IPS-18c (cell line): Measurements from ENCODE around the gene EXOC6.

Experiments
- H3K4me3 ChIP-seq: 2 replicates; pipeline ENCODE4 v1.7.0; 2013; ENCODE audit warnings: low read depth, mild to moderate bottlenecking, low read length, moderate library complexity; ENCODE audit not compliant: insufficient read depth
- H3K9me3 ChIP-seq: one replicate; pipeline ENCODE4 v1.6.1; 2013; ENCODE audit warnings: mild to moderate bottlenecking, low read length, moderate library complexity; ENCODE audit not compliant: control insufficient read depth, insufficient read depth

The EXOC6 gene

GRCh38 chr10:93074597-93075368, 226.5 kb downstream of the EXOC6 start:
- Histone ChIP-seq H3K4me3 (peak overlapping the region; percentile 80), H3K9me3 (peaks cover 3% of the 10 kb centered on the region)

GRCh38 chr10:93075369-93076221, 227.3 kb downstream of the EXOC6 start:
- H3K4me3 ChIP-seq = peak overlapping the region; percentile 80

GRCh38 chr10:93076871-93077270, 228.6 kb downstream of the EXOC6 start:
- Histone ChIP-seq H3K9me3 (peaks cover 3% of the 10 kb centered on the region), H3K4me3 (peak overlapping the region; percentile 80; the same call in 1 of the 2 replicates)

More at GRCh38 chr10:93075369-93076221, 227.3 kb downstream of the EXOC6 start:
- H3K9me3 ChIP-seq = peaks cover 3% of the 10 kb centered on the region

- H3K4me3 ChIP-seq = no peak overlapping the region
- peaks cover 3% of the 10 kb centered on the region for H3K9me3 ChIP-seq
Observed at GRCh38 chr10:93077860-93078337, 229.6 kb downstream of the EXOC6 start.

- no peak overlapping the region for H3K4me3 ChIP-seq
- H3K9me3 ChIP-seq = peaks cover 3% of the 10 kb centered on the region
Observed at GRCh38 chr10:93079663-93080349, 231.5 kb downstream of the EXOC6 start.

- Histone ChIP-seq H3K4me3 (no peak overlapping the region), H3K9me3 (no peaks in the 10 kb centered on the region)
Observed at GRCh38 chr10:93080350-93081046, 232.2 kb downstream of the EXOC6 start.

GRCh38 chr10:93081318-93081717, 233.0 kb downstream of the EXOC6 start:
- no peaks in the 10 kb centered on the region for H3K9me3 ChIP-seq

GRCh38 chr10:93081834-93082233, 233.5 kb downstream of the EXOC6 start:
- H3K9me3 ChIP-seq = no peaks in the 10 kb centered on the region
- H3K4me3 ChIP-seq = no peak overlapping the region

More at GRCh38 chr10:93081318-93081717, 233.0 kb downstream of the EXOC6 start:
- no peak overlapping the region for H3K4me3 ChIP-seq

- Histone ChIP-seq H3K4me3 (no peak overlapping the region), H3K9me3 (no peaks in the 10 kb centered on the region)
Observed at GRCh38 chr10:93083743-93084539, 235.6 kb downstream of the EXOC6 start.

- Histone ChIP-seq H3K4me3 (no peak overlapping the region), H3K9me3 (no peaks in the 10 kb centered on the region)
Observed at GRCh38 chr10:93085272-93085859, 237.0 kb downstream of the EXOC6 start.

GRCh38 chr10:93086289-93086688, 238.0 kb downstream of the EXOC6 start:
- H3K4me3 ChIP-seq = no peak overlapping the region
- H3K9me3 ChIP-seq = no peaks in the 10 kb centered on the region

- no peak overlapping the region for H3K4me3 ChIP-seq
- H3K9me3 ChIP-seq = no peaks in the 10 kb centered on the region
Observed at GRCh38 chr10:93087846-93088245, 239.5 kb downstream of the EXOC6 start.

GRCh38 chr10:93088466-93088865, 240.1 kb downstream of the EXOC6 start:
- Histone ChIP-seq H3K4me3 (no peak overlapping the region), H3K9me3 (no peaks in the 10 kb centered on the region)

- no peak overlapping the region for H3K4me3 ChIP-seq
- no peaks in the 10 kb centered on the region for H3K9me3 ChIP-seq
Observed at GRCh38 chr10:93090619-93091018, 242.3 kb downstream of the EXOC6 start.

GRCh38 chr10:93091960-93092359, 243.6 kb downstream of the EXOC6 start:
- Histone ChIP-seq H3K4me3 (no peak overlapping the region), H3K9me3 (no peaks in the 10 kb centered on the region)

- H3K4me3 ChIP-seq = no peak overlapping the region
- no peaks in the 10 kb centered on the region for H3K9me3 ChIP-seq
Observed at GRCh38 chr10:93095225-93095624, 246.9 kb downstream of the EXOC6 start.
